Activated effector memory CD4-positive, alpha-beta T cell treated with Interleukin-2 at 50 U/mL for 16 hours (primary cell): ENCODE data around the gene SEMA3D.
"Not testable (repeated sequence)": the region's sequence is repeated elsewhere in the genome, so short reads cannot be mapped to it uniquely, and the experiment has no call there.

Source experiments
- DNase-seq: peaks from one replicate; pipeline ENCODE4 v3.0.0-alpha.2; 2020

The SEMA3D gene

DNA sequence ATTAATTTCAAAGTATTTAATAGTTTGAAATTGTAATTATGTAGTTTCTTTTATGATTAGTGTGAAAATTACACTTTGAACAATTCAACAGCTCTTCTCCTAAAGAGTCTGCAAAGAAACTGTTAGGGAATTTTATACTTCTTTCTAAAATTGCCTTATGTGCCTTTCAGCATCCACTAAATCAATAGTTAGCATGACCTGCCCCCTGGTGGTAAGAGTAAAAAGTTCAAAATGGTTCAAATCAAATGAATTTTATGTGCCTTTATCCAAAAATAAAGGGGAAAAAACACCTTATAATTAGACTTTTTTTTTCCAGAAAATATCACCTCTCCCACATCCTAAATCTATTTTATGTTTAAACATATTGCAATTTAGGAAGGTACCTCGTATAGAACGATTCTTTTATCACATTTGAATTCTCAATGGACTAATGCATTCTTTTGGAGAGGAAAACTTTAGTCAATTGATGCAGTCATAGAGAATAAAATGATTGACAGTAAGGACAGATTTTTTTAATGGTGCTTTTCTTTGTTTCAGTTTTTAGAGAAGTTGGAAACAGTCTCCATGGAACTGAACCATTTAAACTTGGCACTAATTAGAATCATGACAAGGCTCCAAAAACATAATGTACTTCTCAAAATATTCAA, 163.7 kb downstream of the SEMA3D start:
- no peak for DNase-seq

- no peak for DNase-seq
These were observed 164.7 kb downstream of the SEMA3D start for GRCh38 chr7:85022064-85022697.

GRCh38 chr7:85021101-85021704, 165.7 kb downstream of the SEMA3D start:
- DNase-seq: no peak

DNA sequence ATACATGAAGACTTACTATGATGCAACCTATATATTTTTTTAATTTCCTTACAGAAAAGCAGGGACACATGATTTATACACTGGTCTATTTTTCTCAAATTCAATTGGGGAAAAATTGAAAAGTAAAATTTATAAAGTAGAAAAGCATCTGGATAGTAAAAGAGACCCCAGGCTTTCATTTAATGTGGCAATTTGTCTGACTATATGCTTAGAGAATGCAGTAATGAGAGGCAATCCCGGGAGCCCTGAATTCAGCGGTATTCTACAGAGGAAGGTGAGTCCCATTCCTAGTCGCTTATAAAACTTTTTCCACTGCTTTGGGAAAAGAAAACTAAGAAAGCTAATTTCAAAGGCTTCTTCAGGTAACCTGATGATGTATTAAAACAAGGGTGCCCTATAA, 167.1 kb downstream of the SEMA3D start:
- no peak for DNase-seq

GRCh38 chr7:85019176-85019575, 167.7 kb downstream of the SEMA3D start:
- DNase-seq: no peak

DNA sequence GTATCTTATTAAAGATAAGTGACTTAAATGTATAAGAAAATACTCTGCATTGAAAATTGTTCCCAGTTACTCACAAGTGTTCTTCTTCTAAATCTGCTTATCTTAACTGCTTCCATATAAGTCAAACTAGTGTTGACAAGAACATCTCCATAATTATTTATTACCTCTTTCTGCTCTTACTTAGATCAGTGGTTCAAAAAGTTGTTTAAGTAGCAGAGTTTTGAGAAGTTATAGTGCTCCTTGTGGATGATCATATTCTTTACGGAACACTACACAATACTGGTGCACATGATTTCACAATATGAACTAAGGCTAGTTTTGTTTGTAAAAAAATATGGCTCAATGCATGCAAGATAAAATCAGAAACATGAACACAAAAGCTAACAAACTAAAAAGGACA, 168.4 kb downstream of the SEMA3D start:
- no peak for DNase-seq

DNA sequence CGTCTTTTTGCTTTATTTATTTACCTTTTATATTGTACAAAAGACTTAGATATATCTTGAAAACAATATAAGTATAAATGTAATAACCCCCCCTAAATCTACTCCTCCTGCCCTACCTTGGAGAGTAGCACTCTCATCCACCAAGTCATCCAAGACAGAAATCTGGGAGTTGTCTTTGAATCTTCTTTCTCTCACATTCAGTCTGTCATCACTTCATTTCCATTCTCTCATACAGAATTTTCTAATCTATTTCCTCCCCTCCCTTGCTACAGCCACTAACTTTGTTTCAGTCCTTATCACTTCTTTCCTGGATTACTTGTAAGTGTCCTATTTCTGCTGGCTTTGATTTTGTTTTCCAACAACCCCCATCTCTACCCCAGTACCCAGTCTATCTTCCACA, 170.6 kb downstream of the SEMA3D start:
- no peak for DNase-seq

GRCh38 chr7:85014936-85015660, 171.8 kb downstream of the SEMA3D start:
- DNase-seq: no peak

DNA sequence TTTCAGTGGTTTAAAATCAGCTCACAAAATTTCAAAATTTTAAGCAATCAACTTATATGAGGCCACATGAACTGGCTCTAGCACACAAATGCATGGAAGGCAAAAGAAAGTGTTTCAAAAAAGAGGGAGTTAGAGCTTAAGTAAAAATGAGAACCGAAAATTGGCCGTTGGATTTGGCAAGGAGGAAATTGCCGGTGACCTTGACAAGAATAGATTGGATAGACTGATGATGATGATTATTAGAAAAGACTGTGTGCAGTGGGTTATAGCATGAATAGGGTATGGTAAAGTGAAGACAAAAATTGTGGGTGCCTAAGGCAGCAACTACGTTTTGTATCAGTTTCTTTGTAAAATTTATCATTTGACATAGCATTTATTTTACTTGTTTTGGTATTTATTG, 175.7 kb downstream of the SEMA3D start:
- no peak for DNase-seq

- no peak for DNase-seq
These were observed 176.6 kb downstream of the SEMA3D start for GRCh38 chr7:85010306-85010705.

GRCh38 chr7:85006754-85007153, 180.1 kb downstream of the SEMA3D start:
- DNase-seq: no peak

DNA sequence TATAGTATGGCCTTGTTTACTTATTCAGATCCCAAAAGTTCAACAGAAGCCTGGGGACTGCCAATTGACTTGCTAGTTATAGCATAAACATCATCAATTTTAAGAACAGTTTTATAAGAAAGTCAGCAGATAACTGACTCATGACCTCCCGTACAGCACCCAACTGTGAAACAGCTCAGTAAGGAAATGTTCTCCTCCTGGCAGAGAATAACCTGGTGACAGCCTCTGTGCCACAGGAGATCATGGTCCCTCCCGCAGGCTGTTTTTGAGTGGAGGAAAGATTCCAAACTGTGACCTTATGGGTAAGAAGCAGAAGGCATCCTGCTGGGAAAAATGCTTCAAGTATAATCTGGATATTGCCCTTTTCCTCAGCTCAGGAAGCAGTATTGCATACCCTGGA, 182.5 kb downstream of the SEMA3D start:
- no peak for DNase-seq

GRCh38 chr7:85001495-85002345, 185.1 kb downstream of the SEMA3D start:
- no peak for DNase-seq

- no peak for DNase-seq
These were observed 186.0 kb downstream of the SEMA3D start for GRCh38 chr7:85000735-85001350.

GRCh38 chr7:84999450-84999849, 187.4 kb downstream of the SEMA3D start:
- DNase-seq: no peak

- no peak for DNase-seq
These were observed 188.2 kb downstream of the SEMA3D start for GRCh38 chr7:84998665-84999064.

DNA sequence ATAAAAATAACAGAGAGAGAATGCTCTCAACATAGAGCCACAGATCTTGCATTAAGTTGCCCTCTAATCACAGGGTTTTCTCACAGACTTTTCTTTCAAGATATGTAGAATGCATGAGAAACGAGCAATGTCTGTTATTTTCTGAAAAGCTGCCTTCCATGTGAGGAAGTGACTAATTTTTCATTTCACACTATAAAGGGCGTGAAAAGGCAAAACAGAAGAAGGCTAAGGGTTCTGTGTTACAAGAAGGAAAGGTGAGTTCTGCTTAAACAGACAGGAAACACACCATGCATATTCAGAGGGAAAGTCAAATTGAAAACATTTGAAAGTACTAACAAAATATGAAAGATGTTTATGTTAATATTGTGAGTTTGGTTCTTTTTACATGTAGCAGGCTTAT, 189.2 kb downstream of the SEMA3D start:
- DNase-seq: no peak

- not testable (repeated sequence) for DNase-seq
These were observed 193.9 kb downstream of the SEMA3D start for GRCh38 chr7:84992954-84993353.

DNA sequence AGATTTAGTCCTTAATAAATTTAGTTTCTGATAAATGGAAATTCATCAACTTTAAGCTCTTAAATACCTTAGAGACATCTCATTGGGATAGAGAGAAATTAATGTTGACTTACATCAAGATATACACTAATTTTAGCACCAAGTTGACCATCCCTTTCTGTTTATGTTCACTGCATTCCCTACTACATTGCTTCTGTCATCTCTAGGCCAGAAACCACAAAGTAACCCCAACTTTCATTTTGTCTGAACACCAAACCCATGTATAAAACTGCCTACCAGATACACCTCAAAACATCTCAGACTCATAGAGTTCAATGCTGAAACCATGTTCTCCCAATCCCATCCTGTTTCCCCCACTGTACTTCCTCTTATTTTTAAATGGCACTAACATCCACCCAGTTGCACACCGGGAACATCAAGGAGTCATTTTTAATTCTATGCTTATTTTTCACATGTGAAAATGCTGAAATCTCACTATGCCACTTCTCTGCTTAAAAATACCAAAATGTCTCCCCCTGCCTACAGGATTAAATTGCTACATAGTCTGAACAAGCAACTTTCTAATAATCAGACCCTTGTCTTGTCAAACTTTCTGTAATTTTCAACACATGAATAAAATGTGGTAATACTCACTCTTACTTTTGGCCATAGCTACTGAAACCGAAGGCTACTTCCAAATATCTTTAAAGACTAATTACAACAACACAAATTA, 201.6 kb downstream of the SEMA3D start:
- DNase-seq: no peak

GRCh38 chr7:84982199-84982598, 204.7 kb downstream of the SEMA3D start:
- no peak for DNase-seq

DNA sequence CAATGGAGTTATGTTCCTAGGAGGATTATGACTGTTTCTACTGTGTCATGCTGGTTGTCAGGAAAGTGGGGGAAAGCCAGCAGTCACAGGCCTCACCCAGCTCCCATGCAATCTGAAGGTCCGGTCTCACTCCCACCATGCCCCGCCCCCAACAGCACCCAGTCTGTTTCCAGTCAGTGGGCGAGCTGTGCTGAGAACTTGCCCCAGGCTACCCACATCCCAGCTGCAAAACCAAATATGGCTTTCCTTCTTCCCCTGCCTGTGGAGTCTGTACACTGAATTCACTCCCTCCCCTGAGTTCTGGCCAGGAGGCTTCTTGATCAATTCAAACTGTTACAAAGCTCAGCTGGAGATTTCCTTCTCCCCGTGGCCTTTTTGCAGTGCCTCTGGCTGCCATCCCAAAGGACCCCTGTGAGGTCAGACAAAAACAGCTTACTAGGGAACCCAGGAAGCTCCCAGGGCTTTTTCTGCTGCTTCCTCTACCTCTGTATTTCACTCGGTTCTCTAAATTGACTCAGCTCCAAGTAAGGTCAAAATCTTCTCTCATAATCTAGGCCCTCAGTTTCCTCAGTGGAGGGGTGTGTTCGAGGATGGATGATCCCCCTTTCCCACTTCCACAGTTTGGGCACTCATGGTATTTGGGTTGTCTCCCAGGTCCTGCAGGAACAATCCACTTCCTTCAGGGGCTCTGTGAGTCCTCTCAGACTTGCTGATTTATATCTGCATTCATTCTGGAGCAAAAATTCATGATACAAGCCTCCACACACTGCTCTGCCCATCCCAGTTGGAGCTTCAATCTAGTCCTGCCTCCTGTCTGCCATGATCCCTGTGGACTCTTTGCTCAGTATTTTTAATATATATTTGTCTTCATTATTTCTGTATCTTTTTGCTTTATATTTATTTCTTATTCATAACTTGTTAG, 205.5 kb downstream of the SEMA3D start:
- DNase-seq: no peak
